ENCODE measurements around the gene JARID2.
"Not testable (repeated sequence)": the region's sequence is repeated elsewhere in the genome, so short reads cannot be mapped to it uniquely, and the experiment has no call there.

JARID2 gene

GRCh38 chr6:15410752-15411151 is 164.9 kb downstream of the JARID2 start:
- no peaks in the 10 kb centered on the region for H3K36me3 ChIP-seq (ENCODE audit: control insufficient read depth in 1 of 2, insufficient read depth in 2 of 2, low read length in 2 of 2)
- peaks cover 0 to 11% of the 10 kb centered on the region in 2 donors for H3K4me1 ChIP-seq (ENCODE audit: control insufficient read depth in 1 of 2, insufficient read depth in 2 of 2, low read length in 2 of 2)
- no peak overlapping the region for H3K27ac ChIP-seq (ENCODE audit: low read depth, low read length)
- no peak overlapping the region for H3K4me3 ChIP-seq (ENCODE audit: low read depth in 1 of 2, low read length in 2 of 2)
- H3K27me3 ChIP-seq (ENCODE audit: control insufficient read depth in 1 of 2, insufficient read depth in 2 of 2, low read length in 2 of 2), result no peaks in the 10 kb centered on the region
- no peak overlapping the region for H3K9ac ChIP-seq (ENCODE audit: low read depth in 1 of 2, low read length in 2 of 2)
- no peaks in the 10 kb centered on the region for H3K9me3 ChIP-seq (ENCODE audit: control insufficient read depth in 1 of 2, low read length in 2 of 2)

GRCh38 chr6:15411766-15412165 is 165.9 kb downstream of the JARID2 start:
- Histone ChIP-seq H3K27ac (ENCODE audit: low read depth, low read length) (no peak overlapping the region), H3K4me3 (ENCODE audit: low read depth in 1 of 2, low read length in 2 of 2) (no peak overlapping the region), H3K36me3 (ENCODE audit: control insufficient read depth in 1 of 2, insufficient read depth in 2 of 2, low read length in 2 of 2) (no peaks in the 10 kb centered on the region), H3K9ac (ENCODE audit: low read depth in 1 of 2, low read length in 2 of 2) (no peak overlapping the region), H3K27me3 (ENCODE audit: control insufficient read depth in 1 of 2, insufficient read depth in 2 of 2, low read length in 2 of 2) (no peaks in the 10 kb centered on the region), H3K9me3 (ENCODE audit: control insufficient read depth in 1 of 2, low read length in 2 of 2) (no peaks in the 10 kb centered on the region), H3K4me1 (ENCODE audit: control insufficient read depth in 1 of 2, insufficient read depth in 2 of 2, low read length in 2 of 2) (peaks cover 0 to 11% of the 10 kb centered on the region in 2 donors)

GRCh38 chr6:15412767-15413166 is 166.9 kb downstream of the JARID2 start:
- Histone ChIP-seq H3K9me3 (ENCODE audit: control insufficient read depth in 1 of 2, low read length in 2 of 2) (no peaks in the 10 kb centered on the region), H3K36me3 (ENCODE audit: control insufficient read depth in 1 of 2, insufficient read depth in 2 of 2, low read length in 2 of 2) (no peaks in the 10 kb centered on the region), H3K4me1 (ENCODE audit: control insufficient read depth in 1 of 2, insufficient read depth in 2 of 2, low read length in 2 of 2) (peaks cover 0 to 11% of the 10 kb centered on the region in 2 donors), H3K9ac (ENCODE audit: low read depth in 1 of 2, low read length in 2 of 2) (no peak overlapping the region), H3K4me3 (ENCODE audit: low read depth in 1 of 2, low read length in 2 of 2) (no peak overlapping the region), H3K27ac (ENCODE audit: low read depth, low read length) (no peak overlapping the region), H3K27me3 (ENCODE audit: control insufficient read depth in 1 of 2, insufficient read depth in 2 of 2, low read length in 2 of 2) (no peaks in the 10 kb centered on the region)

GRCh38 chr6:15413466-15414234 is 167.8 kb downstream of the JARID2 start:
- peaks cover 0 to 3% of the 10 kb centered on the region in 2 donors for H3K9me3 ChIP-seq (ENCODE audit: control insufficient read depth in 1 of 2, low read length in 2 of 2)
- H3K27ac ChIP-seq (ENCODE audit: low read depth, low read length), result no peak overlapping the region
- no peaks in the 10 kb centered on the region for H3K36me3 ChIP-seq (ENCODE audit: control insufficient read depth in 1 of 2, insufficient read depth in 2 of 2, low read length in 2 of 2)
- no peaks in the 10 kb centered on the region for H3K27me3 ChIP-seq (ENCODE audit: control insufficient read depth in 1 of 2, insufficient read depth in 2 of 2, low read length in 2 of 2)
- no peak overlapping the region for H3K9ac ChIP-seq (ENCODE audit: low read depth in 1 of 2, low read length in 2 of 2)
- H3K4me3 ChIP-seq (ENCODE audit: low read depth in 1 of 2, low read length in 2 of 2), result no peak overlapping the region
- peaks cover 0 to 11% of the 10 kb centered on the region in 2 donors for H3K4me1 ChIP-seq (ENCODE audit: control insufficient read depth in 1 of 2, insufficient read depth in 2 of 2, low read length in 2 of 2)

GRCh38 chr6:15414235-15414612 is 168.4 kb downstream of the JARID2 start:
- Histone ChIP-seq H3K36me3 (ENCODE audit: control insufficient read depth in 1 of 2, insufficient read depth in 2 of 2, low read length in 2 of 2) (no peaks in the 10 kb centered on the region), H3K27ac (ENCODE audit: low read depth, low read length) (no peak overlapping the region), H3K9me3 (ENCODE audit: control insufficient read depth in 1 of 2, low read length in 2 of 2) (peaks cover 1 to 3% of the 10 kb centered on the region in 2 donors), H3K4me3 (ENCODE audit: low read depth in 1 of 2, low read length in 2 of 2) (no peak overlapping the region), H3K4me1 (ENCODE audit: control insufficient read depth in 1 of 2, insufficient read depth in 2 of 2, low read length in 2 of 2) (peaks cover 0 to 6% of the 10 kb centered on the region in 2 donors), H3K9ac (ENCODE audit: low read depth in 1 of 2, low read length in 2 of 2) (no peak overlapping the region), H3K27me3 (ENCODE audit: control insufficient read depth in 1 of 2, insufficient read depth in 2 of 2, low read length in 2 of 2) (no peaks in the 10 kb centered on the region)

GRCh38 chr6:15415622-15416021 is 169.8 kb downstream of the JARID2 start:
- H3K27me3 ChIP-seq (ENCODE audit: control insufficient read depth in 1 of 2, insufficient read depth in 2 of 2, low read length in 2 of 2); H3K27ac ChIP-seq (ENCODE audit: low read depth, low read length): not testable (repeated sequence)

GRCh38 chr6:15416932-15417509 is 171.2 kb downstream of the JARID2 start:
- no peaks in the 10 kb centered on the region for H3K36me3 ChIP-seq (ENCODE audit: control insufficient read depth in 1 of 2, insufficient read depth in 2 of 2, low read length in 2 of 2)
- H3K27ac ChIP-seq (ENCODE audit: low read depth, low read length), result no peak overlapping the region
- no peak overlapping the region for H3K4me3 ChIP-seq (ENCODE audit: low read depth in 1 of 2, low read length in 2 of 2)
- peaks cover 0 to 8% of the 10 kb centered on the region in 2 donors for H3K4me1 ChIP-seq (ENCODE audit: control insufficient read depth in 1 of 2, insufficient read depth in 2 of 2, low read length in 2 of 2)
- no peak overlapping the region for H3K9ac ChIP-seq (ENCODE audit: low read depth in 1 of 2, low read length in 2 of 2)
- H3K9me3 ChIP-seq (ENCODE audit: control insufficient read depth in 1 of 2, low read length in 2 of 2), result peaks cover 3 to 7% of the 10 kb centered on the region in 2 donors
- H3K27me3 ChIP-seq (ENCODE audit: control insufficient read depth in 1 of 2, insufficient read depth in 2 of 2, low read length in 2 of 2), result no peaks in the 10 kb centered on the region

More at GRCh38 chr6:15415622-15416021, 169.8 kb downstream of the JARID2 start:
- not testable (repeated sequence) for H3K9ac ChIP-seq (ENCODE audit: low read depth in 1 of 2, low read length in 2 of 2); H3K4me1 ChIP-seq (ENCODE audit: control insufficient read depth in 1 of 2, insufficient read depth in 2 of 2, low read length in 2 of 2); H3K4me3 ChIP-seq (ENCODE audit: low read depth in 1 of 2, low read length in 2 of 2); H3K9me3 ChIP-seq (ENCODE audit: control insufficient read depth in 1 of 2, low read length in 2 of 2); H3K36me3 ChIP-seq (ENCODE audit: control insufficient read depth in 1 of 2, insufficient read depth in 2 of 2, low read length in 2 of 2)

- Histone ChIP-seq H3K9me3 (ENCODE audit: control insufficient read depth in 1 of 2, low read length in 2 of 2) (peaks cover 3 to 7% of the 10 kb centered on the region in 2 donors), H3K27ac (ENCODE audit: low read depth, low read length) (no peak overlapping the region), H3K27me3 (ENCODE audit: control insufficient read depth in 1 of 2, insufficient read depth in 2 of 2, low read length in 2 of 2) (no peaks in the 10 kb centered on the region), H3K4me1 (ENCODE audit: control insufficient read depth in 1 of 2, insufficient read depth in 2 of 2, low read length in 2 of 2) (peaks cover 0 to 15% of the 10 kb centered on the region in 2 donors), H3K36me3 (ENCODE audit: control insufficient read depth in 1 of 2, insufficient read depth in 2 of 2, low read length in 2 of 2) (no peaks in the 10 kb centered on the region), H3K9ac (ENCODE audit: low read depth in 1 of 2, low read length in 2 of 2) (no peak overlapping the region), H3K4me3 (ENCODE audit: low read depth in 1 of 2, low read length in 2 of 2) (no peak overlapping the region)
Observed at GRCh38 chr6:15417811-15418210, 171.9 kb downstream of the JARID2 start.

GRCh38 chr6:15419493-15419892 is 173.6 kb downstream of the JARID2 start:
- peaks cover 0 to 11% of the 10 kb centered on the region in 2 donors for H3K4me1 ChIP-seq (ENCODE audit: control insufficient read depth in 1 of 2, insufficient read depth in 2 of 2, low read length in 2 of 2)
- H3K9ac ChIP-seq (ENCODE audit: low read depth in 1 of 2, low read length in 2 of 2), result no peak overlapping the region
- no peaks in the 10 kb centered on the region for H3K27me3 ChIP-seq (ENCODE audit: control insufficient read depth in 1 of 2, insufficient read depth in 2 of 2, low read length in 2 of 2)
- H3K27ac ChIP-seq (ENCODE audit: low read depth, low read length), result no peak overlapping the region
- no peak overlapping the region for H3K4me3 ChIP-seq (ENCODE audit: low read depth in 1 of 2, low read length in 2 of 2)
- H3K9me3 ChIP-seq (ENCODE audit: control insufficient read depth in 1 of 2, low read length in 2 of 2), result peaks cover 3 to 7% of the 10 kb centered on the region in 2 donors
- H3K36me3 ChIP-seq (ENCODE audit: control insufficient read depth in 1 of 2, insufficient read depth in 2 of 2, low read length in 2 of 2), result no peaks in the 10 kb centered on the region

- Histone ChIP-seq H3K9me3 (ENCODE audit: control insufficient read depth in 1 of 2, low read length in 2 of 2) (peaks cover 3 to 7% of the 10 kb centered on the region in 2 donors), H3K27me3 (ENCODE audit: control insufficient read depth in 1 of 2, insufficient read depth in 2 of 2, low read length in 2 of 2) (no peaks in the 10 kb centered on the region), H3K27ac (ENCODE audit: low read depth, low read length) (no peak overlapping the region), H3K36me3 (ENCODE audit: control insufficient read depth in 1 of 2, insufficient read depth in 2 of 2, low read length in 2 of 2) (no peaks in the 10 kb centered on the region), H3K9ac (ENCODE audit: low read depth in 1 of 2, low read length in 2 of 2) (no peak overlapping the region), H3K4me1 (ENCODE audit: control insufficient read depth in 1 of 2, insufficient read depth in 2 of 2, low read length in 2 of 2) (peaks cover 0 to 11% of the 10 kb centered on the region in 2 donors), H3K4me3 (ENCODE audit: low read depth in 1 of 2, low read length in 2 of 2) (no peak overlapping the region)
Observed at GRCh38 chr6:15420959-15421438, 175.1 kb downstream of the JARID2 start.

Data from duodenal mucosa (tissue), 2 donors.